Measurements from ENCODE around the gene ZBTB43. TPM values are rescaled to one million over a fixed set of nuclear protein-coding genes. Genes with fewer than 3 reads are reported as not detected.

Gene ZBTB43
- total and polyA plus RNA-seq, 2 of the 4 experiments (the other 2 are of a cell fraction) = 4.5 to 15.1 TPM

GRCh38 chr9:126758916-126759585, 45.8 kb upstream of the ZBTB43 start:
- no peaks in the 10 kb centered on the region for H3K79me1 ChIP-seq (ENCODE audit: low read depth in 1 of 2, low read length in 2 of 2)
- H4K5ac ChIP-seq (ENCODE audit: low read depth, low read length) = no peak overlapping the region
- no peak overlapping the region for H2BK20ac ChIP-seq (ENCODE audit: low read depth, low read length)
- H3K9ac ChIP-seq (ENCODE audit: low read depth, low read length) = no peak overlapping the region
- WGBS, 2 experiments (ENCODE audit: extremely low coverage in 2 of 2, insufficient read length in 1 of 2) = no CpG with 5 or more reads among the region's 7 CpGs
- no peaks in the 10 kb centered on the region for H4K20me1 ChIP-seq (ENCODE audit: insufficient read depth, low read length)
- no peaks in the 10 kb centered on the region for H3K36me3 ChIP-seq (ENCODE audit: control insufficient read depth, insufficient read depth, low read length)
- no peak overlapping the region for H2BK15ac ChIP-seq (ENCODE audit: low read depth, low read length)
- H3K4me1 ChIP-seq (ENCODE audit: control insufficient read depth, insufficient read depth, low read length) = no peaks in the 10 kb centered on the region
- ChIA-PET CTCF (no interaction called here), POLR2A (ENCODE audit: unreplicated experiment) (interaction anchor here (0.6 kb wide), 1 partner anchor 327 kb away, joined by 3 read pairs; no protein-coding TSS in a partner anchor)
- H3K4ac ChIP-seq (ENCODE audit: low read depth, low read length) = no peak overlapping the region
- H3K14ac ChIP-seq (replicated peaks; ENCODE audit: low read depth, low read length) = no peak overlapping the region
- intact Hi-C loops (cut with micrococcal nuclease) = no loop called here
- H3K23ac ChIP-seq (ENCODE audit: low read depth, low read length) = no peak overlapping the region
- no peak overlapping the region for H4K91ac ChIP-seq (ENCODE audit: insufficient read depth, low read depth, low read length)
- no peak overlapping the region for H3K27ac ChIP-seq (ENCODE audit: insufficient read depth, low read length)
- H3K4me3 ChIP-seq (ENCODE audit: insufficient read depth, low read depth, low read length) = no peak overlapping the region
- ATAC-seq (ENCODE audit: low read depth) (no peak), DNase-seq (no peak)
- no peak overlapping the region for H2AFZ ChIP-seq (replicated peaks; ENCODE audit: low read length, poor library complexity)
- TF ChIP-seq RFX5 (IDR thresholded peaks at IDR 0.05; ENCODE audit: low read depth, low read length) (no peak), MAFK (IDR thresholded peaks at IDR 0.05; ENCODE audit: low read depth, low read length) (no peak), MXI1 (IDR thresholded peaks at IDR 0.05; ENCODE audit: borderline replicate concordance, low read depth, low read length) (no peak), RCOR1 (IDR thresholded peaks at IDR 0.05; ENCODE audit: insufficient replicate concordance, low read length) (no peak), RAD21 (IDR thresholded peaks at IDR 0.05; ENCODE audit: low read length) (no peak), BHLHE40 (IDR thresholded peaks at IDR 0.05; ENCODE audit: low read depth, low read length) (no peak), MAZ (IDR thresholded peaks at IDR 0.05; ENCODE audit: borderline replicate concordance, low read depth, low read length) (no peak), USF2 (IDR thresholded peaks at IDR 0.05; ENCODE audit: low read depth, low read length) (no peak), POLR2A (IDR thresholded peaks at IDR 0.05; ENCODE audit: low read depth, low read length) (no peak), SMC3 (IDR thresholded peaks at IDR 0.05; ENCODE audit: low read depth, low read length) (no peak), CHD1 (IDR thresholded peaks at IDR 0.05; ENCODE audit: low read depth, low read length) (no peak), FOS (IDR thresholded peaks at IDR 0.05; ENCODE audit: low read depth, low read length) (no peak), CEBPB (IDR thresholded peaks at IDR 0.05; ENCODE audit: low read depth, low read length) (no peak)
- TF ChIP-seq, protein P1, sequence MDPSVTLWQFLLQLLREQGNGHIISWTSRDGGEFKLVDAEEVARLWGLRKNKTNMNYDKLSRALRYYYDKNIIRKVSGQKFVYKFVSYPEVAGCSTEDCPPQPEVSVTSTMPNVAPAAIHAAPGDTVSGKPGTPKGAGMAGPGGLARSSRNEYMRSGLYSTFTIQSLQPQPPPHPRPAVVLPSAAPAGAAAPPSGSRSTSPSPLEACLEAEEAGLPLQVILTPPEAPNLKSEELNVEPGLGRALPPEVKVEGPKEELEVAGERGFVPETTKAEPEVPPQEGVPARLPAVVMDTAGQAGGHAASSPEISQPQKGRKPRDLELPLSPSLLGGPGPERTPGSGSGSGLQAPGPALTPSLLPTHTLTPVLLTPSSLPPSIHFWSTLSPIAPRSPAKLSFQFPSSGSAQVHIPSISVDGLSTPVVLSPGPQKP (IDR thresholded peaks at IDR 0.05; ENCODE audit: borderline replicate concordance, low read depth, low read length) = no peak
- H3K56ac ChIP-seq (ENCODE audit: extremely low read depth, insufficient read depth, low read length) = no peak overlapping the region
- peaks cover 16% of the 10 kb centered on the region for H3K27me3 ChIP-seq (ENCODE audit: control insufficient read depth, insufficient read depth, low read length)
- no peak overlapping the region for H3K18ac ChIP-seq (ENCODE audit: low read depth, low read length)
- no peaks in the 10 kb centered on the region for H3K9me3 ChIP-seq (ENCODE audit: control insufficient read depth, insufficient read depth, low read length)
- dilution Hi-C loops (cut with HindIII; ENCODE audit: low sequenced_read_pairs, unreplicated experiment) = no loop called here
- in situ Hi-C loops (cut with MboI; ENCODE audit: low sequenced_read_pairs) = no loop called here
- no TSS peak for BruUV-seq (replicated peaks)
- no peak overlapping the region for H2AK9ac ChIP-seq (replicated peaks; ENCODE audit: low read depth, low read length, poor library complexity)
- H3K4me2 ChIP-seq (ENCODE audit: low read depth, low read length) = no peak overlapping the region
- no peak overlapping the region for H2BK5ac ChIP-seq (ENCODE audit: low read depth, low read length, poor library complexity, severe bottlenecking)
- no peaks in the 10 kb centered on the region for H3K9me1 ChIP-seq (ENCODE audit: insufficient read depth, low read length)
- H2AK5ac ChIP-seq (ENCODE audit: low read depth, low read length) = no peak overlapping the region
- no peak overlapping the region for H2BK120ac ChIP-seq (ENCODE audit: low read depth, low read length)
- H4K8ac ChIP-seq (ENCODE audit: low read depth in 2 of 2, low read length in 2 of 2) = no peak overlapping the region

Data from IMR-90 (cell line).